Fibroblast of skin of left quadriceps (primary cell): ENCODE measurements around the gene TMEM80.

Experiments used
- DNase-seq, 2 experiments: peaks; one replicate each; pipeline ENCODE4 v3.0.0-alpha.2; 2013; ENCODE audit warnings: low read depth in 2 of 2

The TMEM80 gene

GRCh38 chr11:742571-743201 lies 47.1 kb downstream of the TMEM80 start:
- DNase-seq = no peak

GRCh38 chr11:745428-745827 lies 49.8 kb downstream of the TMEM80 start:
- no peak for DNase-seq

GRCh38 chr11:746289-747157 lies 50.9 kb downstream of the TMEM80 start:
- DNase-seq = no peak

- peak; percentile 53 to 60 for DNase-seq
Measured at GRCh38 chr11:747158-748006, 51.8 kb downstream of the TMEM80 start, which contains the start of gene TALDO1. TALDO1 (plus strand) TSS chr11:747464; CDS start chr11:747482, 18 bp downstream.

GRCh38 chr11:748007-748359 lies 52.4 kb downstream of the TMEM80 start:
- DNase-seq = no peak

- no peak for DNase-seq
Measured at GRCh38 chr11:749731-750130, 54.1 kb downstream of the TMEM80 start.
